HG02759 (cell line): Measurements from ENCODE around the gene METTL21C.

Source experiments
- ATAC-seq: cut with Tn5 transposase; IDR thresholded peaks from one replicate; pipeline ENCODE4 v1.9.1; 2021; ENCODE audit warnings: mild to moderate bottlenecking, moderate library complexity; ENCODE audit not compliant: unreplicated experiment

The METTL21C gene

GRCh38 chr13:102667911-102668310 is 26.9 kb downstream of the METTL21C start:
- ATAC-seq = no peak

- no peak for ATAC-seq
These were observed 27.8 kb downstream of the METTL21C start for GRCh38 chr13:102667023-102667422.

- ATAC-seq = no peak
These were observed 35.6 kb downstream of the METTL21C start for GRCh38 chr13:102659168-102659713.

GRCh38 chr13:102658660-102659059 is 36.2 kb downstream of the METTL21C start:
- ATAC-seq = no peak

GRCh38 chr13:102657630-102658029 is 37.2 kb downstream of the METTL21C start:
- ATAC-seq = no peak

GRCh38 chr13:102654756-102655155 is 40.1 kb downstream of the METTL21C start:
- no peak for ATAC-seq

GRCh38 chr13:102651892-102652291 is 43.0 kb downstream of the METTL21C start:
- no peak for ATAC-seq

- ATAC-seq = no peak
These were observed 43.5 kb downstream of the METTL21C start for GRCh38 chr13:102651392-102651791.

- no peak for ATAC-seq
These were observed 44.4 kb downstream of the METTL21C start for GRCh38 chr13:102650444-102650843.

- no peak for ATAC-seq
These were observed 46.8 kb downstream of the METTL21C start for GRCh38 chr13:102648046-102648445.

GRCh38 chr13:102645701-102646100 is 49.1 kb downstream of the METTL21C start:
- ATAC-seq = no peak

- ATAC-seq = no peak
These were observed 51.2 kb downstream of the METTL21C start for GRCh38 chr13:102643656-102644055.

GRCh38 chr13:102642475-102642874 is 52.4 kb downstream of the METTL21C start:
- ATAC-seq = no peak

- no peak for ATAC-seq
These were observed 52.8 kb downstream of the METTL21C start for GRCh38 chr13:102642029-102642428.

GRCh38 chr13:102638741-102639140 is 56.1 kb downstream of the METTL21C start:
- ATAC-seq = no peak
